ENCODE data around the gene INSM1. TPM values are rescaled to one million over a fixed set of nuclear protein-coding genes. Genes with fewer than 3 reads are reported as not detected.

Gene INSM1
- not detected in 2 replicates for total RNA-seq

GRCh38 chr20:20367575-20368417 is at the start of gene INSM1:
INSM1 (plus strand) TSS chr20:20368104; CDS start chr20:20368268, 164 bp downstream.

